Measurements from ENCODE around the gene TBC1D22A.

The TBC1D22A gene

DNA sequence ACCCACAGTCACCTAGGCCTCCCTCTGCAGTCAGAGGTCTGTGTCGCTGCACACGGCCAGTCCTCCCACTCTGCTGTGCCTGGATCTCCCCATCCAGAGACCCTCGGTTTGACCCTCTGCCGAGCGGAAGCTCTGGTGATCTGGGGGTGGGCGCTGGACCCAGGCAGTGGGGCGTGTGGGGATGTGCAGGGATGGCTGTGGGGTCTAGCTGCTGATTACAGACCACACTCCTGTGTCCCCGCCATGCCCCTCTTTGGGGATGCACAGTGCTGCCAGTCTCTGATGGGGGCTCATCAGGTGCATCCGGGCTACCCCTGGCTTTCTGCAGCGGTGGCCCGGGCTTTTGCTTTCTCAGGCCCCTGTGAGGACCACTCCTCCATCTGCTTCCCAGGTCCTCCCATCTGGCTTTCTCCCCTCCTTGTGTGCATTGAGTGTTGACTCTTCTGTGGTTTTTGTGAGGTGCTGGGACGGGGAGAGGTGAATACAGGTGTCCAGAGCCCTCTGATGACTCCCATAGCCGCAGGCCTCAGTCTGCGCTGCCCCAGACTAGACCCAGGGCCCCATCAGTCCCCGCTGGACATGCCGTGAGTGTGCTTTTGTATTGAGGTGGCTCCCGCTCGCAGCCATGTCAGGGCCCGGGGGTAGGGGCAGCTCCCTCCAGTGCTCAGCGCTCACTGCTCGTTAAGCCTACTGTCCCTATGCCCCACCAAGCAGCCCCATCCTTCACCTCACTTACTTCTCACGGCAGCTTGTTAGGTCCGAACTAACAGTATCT is 251.6 kb downstream of the TBC1D22A start:
- no peak for DNase-seq (ENCODE audit: low read depth)

GRCh38 chr22:47014636-47015345 is 252.3 kb downstream of the TBC1D22A start:
- DNase-seq (ENCODE audit: low read depth) = no peak

GRCh38 chr22:47015589-47016178 is 253.2 kb downstream of the TBC1D22A start:
- DNase-seq (ENCODE audit: low read depth) = no peak

- no peak for DNase-seq (ENCODE audit: low read depth)
These were observed 254.2 kb downstream of the TBC1D22A start for GRCh38 chr22:47016631-47017030.

GRCh38 chr22:47017245-47017644 is 254.8 kb downstream of the TBC1D22A start:
- no peak for DNase-seq (ENCODE audit: low read depth)

DNA sequence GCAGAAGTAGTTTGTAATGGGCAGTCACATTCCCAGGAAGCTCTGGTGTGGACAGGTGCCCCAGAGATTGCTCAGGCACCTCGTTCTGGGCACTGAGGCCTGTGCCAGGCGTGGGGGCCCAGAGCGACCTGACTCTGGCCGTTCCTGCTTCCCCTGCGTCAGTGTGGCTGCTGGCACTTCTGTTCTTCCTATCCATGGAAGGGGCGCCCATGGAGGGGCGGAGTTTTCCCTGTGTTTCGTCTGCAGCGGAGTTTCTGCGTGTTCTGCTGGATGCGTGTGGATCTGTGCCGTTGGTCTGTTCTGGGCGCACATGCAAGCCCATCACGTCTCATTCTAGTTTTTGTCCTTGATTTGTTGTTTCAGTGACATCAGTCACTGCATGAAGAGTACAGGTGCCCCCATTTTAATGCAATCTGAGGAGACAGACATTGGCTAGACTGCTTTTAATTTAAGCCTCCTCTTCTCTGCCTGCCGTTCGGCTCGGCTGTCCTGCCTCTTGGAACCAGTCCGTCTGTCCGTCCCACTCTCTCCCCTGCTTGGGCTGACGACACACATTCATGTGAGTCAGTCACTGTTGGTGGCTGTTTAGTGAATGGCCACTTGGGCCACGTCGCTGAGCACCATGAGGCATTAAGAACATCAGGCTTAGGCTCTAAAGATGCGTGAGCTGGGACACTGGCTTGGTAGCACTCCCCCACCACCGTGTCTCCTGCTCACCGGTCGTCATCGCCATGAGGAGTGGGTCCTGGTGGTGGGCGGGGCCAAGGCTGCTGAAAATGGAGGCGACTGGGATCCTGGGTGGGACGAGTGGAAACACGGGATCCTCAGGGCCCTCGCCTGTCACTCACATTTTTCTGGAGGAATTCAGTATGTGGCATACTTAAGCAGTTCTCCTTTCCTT is 255.8 kb downstream of the TBC1D22A start:
- DNase-seq (ENCODE audit: low read depth) = no peak

- no peak for DNase-seq (ENCODE audit: low read depth)
These were observed 256.8 kb downstream of the TBC1D22A start for GRCh38 chr22:47019012-47019790.

DNA sequence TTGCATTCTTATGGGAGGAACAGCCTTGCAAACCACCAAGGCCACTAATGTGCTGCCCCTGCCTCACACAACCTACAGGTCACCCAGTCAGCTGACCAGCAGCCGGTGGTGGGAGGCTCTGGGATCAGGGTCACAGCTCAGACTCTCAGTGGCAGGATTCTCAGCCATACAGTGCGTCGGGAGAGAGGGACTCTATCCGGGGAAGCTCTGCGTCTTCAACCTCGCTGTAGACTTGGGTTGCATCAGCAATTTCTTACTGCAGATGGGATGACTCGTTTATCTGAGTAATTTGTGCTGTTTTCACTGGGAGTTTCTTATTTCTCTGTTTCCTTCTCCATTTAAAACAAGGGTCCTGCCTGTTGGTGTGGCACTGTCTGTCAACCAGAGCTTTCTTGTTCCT is 257.7 kb downstream of the TBC1D22A start:
- no peak for DNase-seq (ENCODE audit: low read depth)

GRCh38 chr22:47021371-47022074 is 259.1 kb downstream of the TBC1D22A start:
- no peak for DNase-seq (ENCODE audit: low read depth)

- no peak for DNase-seq (ENCODE audit: low read depth)
These were observed 259.6 kb downstream of the TBC1D22A start for GRCh38 chr22:47022075-47022473.

DNA sequence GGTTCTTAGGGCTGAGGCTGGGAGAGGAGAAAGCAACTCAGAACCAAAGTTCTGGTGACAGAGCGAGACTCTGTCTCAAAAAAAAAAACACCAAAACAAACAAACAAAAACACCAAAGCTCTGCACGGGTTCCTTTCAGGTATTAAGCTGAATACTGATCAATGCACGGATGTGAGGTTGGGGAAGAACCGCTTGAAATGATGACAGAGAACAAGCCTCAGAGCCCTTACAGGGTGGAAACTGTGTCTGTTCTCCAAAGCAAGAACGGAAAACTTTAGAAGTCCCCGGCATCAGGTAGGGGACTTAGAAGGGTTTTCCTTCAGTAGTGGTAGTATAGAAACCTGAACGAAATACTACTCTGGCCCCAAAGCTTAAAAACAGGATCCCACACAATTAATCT is 260.0 kb downstream of the TBC1D22A start:
- no peak for DNase-seq (ENCODE audit: low read depth)

DNA sequence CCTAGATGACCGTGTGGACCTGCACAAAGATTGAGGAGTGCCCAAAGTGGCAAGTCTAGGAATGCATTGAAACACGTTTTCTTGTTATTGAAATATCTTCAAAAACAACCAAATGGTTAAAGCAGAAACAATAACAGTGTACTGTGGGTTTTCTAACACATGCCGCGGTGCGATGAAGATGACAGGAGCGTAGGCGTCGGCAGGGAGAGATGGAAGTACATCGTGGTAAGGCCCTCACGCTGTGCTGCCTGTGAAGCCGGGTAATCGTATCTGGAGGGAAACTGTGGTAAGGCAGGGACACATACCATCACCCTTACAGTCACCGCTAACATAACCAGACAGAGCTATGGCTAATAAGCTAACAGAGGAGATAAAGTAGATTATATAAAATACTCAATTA is 261.4 kb downstream of the TBC1D22A start:
- no peak for DNase-seq (ENCODE audit: low read depth)

GRCh38 chr22:47027766-47028165 is 265.3 kb downstream of the TBC1D22A start:
- no peak for DNase-seq (ENCODE audit: low read depth)

DNA sequence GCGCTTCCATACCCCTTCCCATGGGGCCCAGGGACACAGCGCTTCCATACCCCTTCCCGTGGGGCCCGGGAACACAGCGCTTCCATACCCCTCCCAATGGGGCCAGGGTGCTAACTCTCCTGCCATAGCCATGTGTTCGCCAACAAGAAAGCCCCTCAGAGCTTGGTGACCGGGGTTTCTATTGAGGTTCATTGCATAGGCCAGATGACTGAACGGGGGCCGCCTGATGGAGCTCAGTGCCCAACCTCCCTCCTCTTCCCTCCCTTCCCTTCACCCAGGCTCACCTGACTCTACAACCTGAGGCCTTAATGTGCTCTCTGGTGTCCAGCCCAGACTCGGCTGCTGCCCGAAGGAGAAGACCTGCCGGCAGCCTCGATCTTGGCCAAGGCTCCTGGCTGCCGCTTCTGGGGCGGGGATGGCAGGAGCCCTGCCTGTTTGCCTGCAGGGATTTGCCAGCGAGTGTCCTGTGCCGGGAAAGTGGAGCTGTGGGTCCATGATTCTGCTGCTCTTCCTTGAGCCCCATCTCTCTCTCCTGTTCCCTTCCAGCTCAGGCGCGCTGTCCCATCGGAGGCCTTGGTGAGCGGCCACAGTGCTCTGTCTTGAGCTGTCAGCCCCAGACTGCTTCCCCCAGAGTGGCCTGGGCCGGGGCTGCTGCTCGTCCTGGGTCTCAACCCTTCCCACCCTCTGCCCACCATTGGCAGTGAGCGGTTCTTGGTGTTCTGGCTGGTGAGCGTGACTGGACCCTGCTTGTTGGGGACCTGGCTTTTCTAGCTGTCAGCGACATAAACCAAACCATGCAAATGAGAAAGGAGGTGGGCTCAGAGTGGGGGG is 267.0 kb downstream of the TBC1D22A start:
- no peak for DNase-seq (ENCODE audit: low read depth)

GRCh38 chr22:47030143-47030661 is 267.8 kb downstream of the TBC1D22A start:
- no peak for DNase-seq (ENCODE audit: low read depth)

DNA sequence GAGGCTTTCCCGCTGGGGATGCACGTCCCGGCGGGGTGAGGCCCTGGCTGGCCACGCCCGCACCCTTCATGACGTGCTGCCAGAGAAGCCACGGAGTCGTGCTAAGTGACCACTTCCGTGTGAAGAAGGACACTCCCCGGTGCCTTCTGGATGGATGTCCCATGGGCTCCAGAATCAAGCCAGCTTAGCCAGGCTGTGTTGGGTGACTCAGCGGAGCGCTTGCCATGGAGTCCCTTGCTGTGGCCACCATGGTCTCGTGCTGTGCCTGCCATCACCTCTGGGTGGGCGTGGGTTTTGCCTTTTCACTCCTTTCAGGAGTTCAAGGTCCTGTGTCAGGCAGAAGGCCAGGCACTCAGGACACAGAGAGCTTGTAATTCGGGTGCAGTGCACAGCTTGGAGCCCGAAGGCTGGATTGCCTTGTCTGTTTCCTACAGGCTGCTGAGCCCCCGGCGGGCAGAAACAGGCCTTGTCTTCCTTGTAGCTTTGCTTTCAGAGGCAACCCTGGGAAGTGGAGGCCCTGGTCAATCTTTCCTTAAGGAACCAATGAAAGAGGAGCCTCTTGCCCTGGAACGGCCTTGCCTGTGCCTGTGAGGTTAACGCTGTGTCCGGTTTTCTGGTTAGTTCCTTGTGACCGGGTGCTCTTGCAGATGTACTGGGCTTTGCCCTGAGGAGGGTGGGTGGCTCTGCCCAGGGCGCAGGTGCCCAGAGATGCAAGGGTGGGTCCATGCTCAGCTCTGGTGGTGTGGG is 268.6 kb downstream of the TBC1D22A start:
- DNase-seq (ENCODE audit: low read depth) = no peak

DNA sequence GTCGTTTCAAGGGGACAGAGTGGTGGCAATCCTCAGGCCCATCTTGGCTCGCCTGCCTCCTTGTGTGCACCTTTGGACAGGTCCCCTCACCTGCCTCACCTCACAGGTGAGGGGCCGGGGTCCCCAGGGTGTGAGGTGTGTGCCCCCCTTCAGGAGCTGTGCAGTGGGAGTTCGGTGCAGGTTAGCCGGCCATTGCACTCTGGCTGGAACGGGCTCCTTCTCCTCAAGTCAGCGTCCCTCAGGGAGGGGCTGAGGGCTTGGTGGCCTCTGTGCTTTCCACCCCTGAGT is 269.1 kb downstream of the TBC1D22A start:
- no peak for DNase-seq (ENCODE audit: low read depth)

GRCh38 chr22:47032091-47032943 is 269.9 kb downstream of the TBC1D22A start:
- DNase-seq (ENCODE audit: low read depth) = no peak
